ENCODE results near the gene RASGEF1B. TPM values are rescaled to one million over a fixed set of nuclear protein-coding genes. Genes with fewer than 3 reads are reported as not detected.

Gene RASGEF1B
- total and polyA plus RNA-seq, 4 donors = 8.9 to 57.4 (median 32.1) TPM

DNA sequence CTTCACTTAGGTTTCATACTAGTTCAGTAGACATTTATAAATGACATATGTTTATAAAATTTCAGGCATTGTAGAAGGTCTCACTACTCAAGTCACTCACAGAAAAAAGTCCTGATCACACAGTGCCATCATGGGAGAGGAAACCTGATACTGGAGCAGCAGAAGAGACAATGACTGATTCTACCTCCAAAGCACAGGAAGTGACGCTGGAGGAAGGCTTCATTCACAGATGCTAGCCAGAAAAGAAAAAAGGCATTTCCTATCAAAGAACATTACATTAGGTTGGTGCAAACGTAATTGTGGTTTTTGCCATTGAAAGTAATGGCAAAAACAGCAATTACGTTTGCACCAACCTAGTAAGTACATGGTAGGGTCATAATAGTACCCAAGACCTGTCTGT lies 79.5 kb downstream of the RASGEF1B start:
- no peaks in the 10 kb centered on the region for H3K36me3 ChIP-seq (ENCODE audit: control insufficient read depth in 4 of 4, insufficient read depth in 3 of 4, low read depth in 1 of 4, low read length in 3 of 4)
- no peak overlapping the region for H3K27ac ChIP-seq (ENCODE audit: low read depth in 1 of 2, low read length in 2 of 2)
- WGBS = 73% methylated on average over 3 of the region's 3 CpGs
- no peak for TF ChIP-seq FOXA2 (IDR thresholded peaks at IDR 0.05)
- TF ChIP-seq HNF4A (conservative IDR thresholded peaks at IDR 0.05) = no peak
- TF ChIP-seq, protein P1, sequence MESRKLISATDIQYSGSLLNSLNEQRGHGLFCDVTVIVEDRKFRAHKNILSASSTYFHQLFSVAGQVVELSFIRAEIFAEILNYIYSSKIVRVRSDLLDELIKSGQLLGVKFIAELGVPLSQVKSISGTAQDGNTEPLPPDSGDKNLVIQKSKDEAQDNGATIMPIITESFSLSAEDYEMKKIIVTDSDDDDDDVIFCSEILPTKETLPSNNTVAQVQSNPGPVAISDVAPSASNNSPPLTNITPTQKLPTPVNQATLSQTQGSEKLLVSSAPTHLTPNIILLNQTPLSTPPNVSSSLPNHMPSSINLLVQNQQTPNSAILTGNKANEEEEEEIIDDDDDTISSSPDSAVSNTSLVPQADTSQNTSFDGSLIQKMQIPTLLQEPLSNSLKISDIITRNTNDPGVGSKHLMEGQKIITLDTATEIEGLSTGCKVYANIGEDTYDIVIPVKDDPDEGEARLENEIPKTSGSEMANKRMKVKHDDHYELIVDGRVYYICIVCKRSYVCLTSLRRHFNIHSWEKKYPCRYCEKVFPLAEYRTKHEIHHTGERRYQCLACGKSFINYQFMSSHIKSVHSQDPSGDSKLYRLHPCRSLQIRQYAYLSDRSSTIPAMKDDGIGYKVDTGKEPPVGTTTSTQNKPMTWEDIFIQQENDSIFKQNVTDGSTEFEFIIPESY (IDR thresholded peaks at IDR 0.05) = no peak
- TF ChIP-seq SP1 (IDR thresholded peaks at IDR 0.05) = no peak
- TF ChIP-seq, protein P2, sequence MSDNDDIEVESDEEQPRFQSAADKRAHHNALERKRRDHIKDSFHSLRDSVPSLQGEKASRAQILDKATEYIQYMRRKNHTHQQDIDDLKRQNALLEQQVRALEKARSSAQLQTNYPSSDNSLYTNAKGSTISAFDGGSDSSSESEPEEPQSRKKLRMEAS (IDR thresholded peaks at IDR 0.05) = no peak
- no peak for DNase-seq (ENCODE audit: low spot score)
- H3K9ac ChIP-seq (ENCODE audit: low read depth in 1 of 2, low read length in 2 of 2) = no peak overlapping the region
- no peaks in the 10 kb centered on the region for H3K4me1 ChIP-seq (ENCODE audit: control insufficient read depth in 4 of 4, insufficient read depth in 4 of 4, low read length in 3 of 4)
- H3K27me3 ChIP-seq (ENCODE audit: control insufficient read depth in 4 of 4, insufficient read depth in 4 of 4, low read length in 3 of 4) = no peaks in the 10 kb centered on the region
- no peak overlapping the region for H3K4me3 ChIP-seq (ENCODE audit: low read depth in 1 of 3, low read length in 3 of 3)
- H3K9me3 ChIP-seq (ENCODE audit: control insufficient read depth in 4 of 4, low read length in 3 of 4) = no peaks in the 10 kb centered on the region

DNA sequence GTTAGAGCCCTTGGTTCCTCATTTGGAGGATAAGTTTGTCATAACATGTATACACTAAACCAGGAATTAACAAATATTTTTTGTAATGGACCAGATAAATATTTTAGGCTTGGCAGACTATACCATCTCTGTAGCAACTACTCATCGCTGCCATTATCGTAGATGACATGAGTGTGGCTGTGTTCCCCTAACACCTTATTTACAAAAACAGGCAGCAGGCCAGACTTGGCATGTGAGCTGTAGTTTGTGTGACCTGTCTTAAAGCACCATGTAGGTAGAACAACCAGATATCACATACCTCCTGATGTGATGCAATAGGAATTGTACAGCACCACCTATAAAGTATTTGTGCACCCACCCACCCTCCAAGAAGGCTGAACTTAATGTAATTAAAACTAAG lies 82.0 kb downstream of the RASGEF1B start:
- H3K4me1 ChIP-seq (ENCODE audit: control insufficient read depth in 4 of 4, insufficient read depth in 4 of 4, low read length in 3 of 4) = no peaks in the 10 kb centered on the region
- WGBS = 97% methylated on average over 2 of the region's 2 CpGs
- no peak for DNase-seq (ENCODE audit: low spot score)
- H3K27me3 ChIP-seq (ENCODE audit: control insufficient read depth in 4 of 4, insufficient read depth in 4 of 4, low read length in 3 of 4) = no peaks in the 10 kb centered on the region
- TF ChIP-seq EGR1 (IDR thresholded peaks at IDR 0.05; ENCODE audit: low read depth in 2 of 2) (no peak), GABPA (IDR thresholded peaks at IDR 0.05 in 1 of 2, conservative IDR thresholded peaks at IDR 0.05 in 1 of 2) (no peak)
- H3K4me3 ChIP-seq (ENCODE audit: low read depth in 1 of 3, low read length in 3 of 3) = no peak overlapping the region
- H3K36me3 ChIP-seq (ENCODE audit: control insufficient read depth in 4 of 4, insufficient read depth in 3 of 4, low read depth in 1 of 4, low read length in 3 of 4) = no peaks in the 10 kb centered on the region
- no peak overlapping the region for H3K27ac ChIP-seq (ENCODE audit: low read depth in 1 of 2, low read length in 2 of 2)
- H3K9me3 ChIP-seq (ENCODE audit: control insufficient read depth in 4 of 4, low read length in 3 of 4) = no peaks in the 10 kb centered on the region
- no peak overlapping the region for H3K9ac ChIP-seq (ENCODE audit: low read depth in 1 of 2, low read length in 2 of 2)

DNA sequence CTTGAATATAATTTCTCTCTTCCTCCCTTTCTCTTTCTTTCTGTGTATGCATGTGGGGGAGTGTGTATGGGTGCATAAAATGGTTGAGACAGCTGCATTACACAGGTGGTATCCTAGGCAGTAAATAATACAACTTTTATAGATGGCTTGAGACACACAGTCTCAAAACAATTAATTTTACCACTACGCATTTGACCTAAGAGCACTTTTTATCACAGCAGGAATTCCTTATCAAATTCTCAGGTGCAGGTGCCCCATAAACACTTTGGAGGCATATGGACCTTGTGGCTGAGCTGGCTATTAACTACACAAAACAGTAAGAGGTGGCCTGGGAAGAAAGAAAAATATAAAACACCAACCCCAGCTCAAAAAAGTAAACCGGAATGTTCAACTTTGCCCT lies 91.3 kb downstream of the RASGEF1B start:
- 92% methylated on average over 2 of the region's 2 CpGs for WGBS
- no peak overlapping the region for H3K4me3 ChIP-seq (ENCODE audit: low read depth in 1 of 3, low read length in 3 of 3)
- H3K27me3 ChIP-seq (ENCODE audit: control insufficient read depth in 4 of 4, insufficient read depth in 4 of 4, low read length in 3 of 4) = no peaks in the 10 kb centered on the region
- TF ChIP-seq, protein P3, sequence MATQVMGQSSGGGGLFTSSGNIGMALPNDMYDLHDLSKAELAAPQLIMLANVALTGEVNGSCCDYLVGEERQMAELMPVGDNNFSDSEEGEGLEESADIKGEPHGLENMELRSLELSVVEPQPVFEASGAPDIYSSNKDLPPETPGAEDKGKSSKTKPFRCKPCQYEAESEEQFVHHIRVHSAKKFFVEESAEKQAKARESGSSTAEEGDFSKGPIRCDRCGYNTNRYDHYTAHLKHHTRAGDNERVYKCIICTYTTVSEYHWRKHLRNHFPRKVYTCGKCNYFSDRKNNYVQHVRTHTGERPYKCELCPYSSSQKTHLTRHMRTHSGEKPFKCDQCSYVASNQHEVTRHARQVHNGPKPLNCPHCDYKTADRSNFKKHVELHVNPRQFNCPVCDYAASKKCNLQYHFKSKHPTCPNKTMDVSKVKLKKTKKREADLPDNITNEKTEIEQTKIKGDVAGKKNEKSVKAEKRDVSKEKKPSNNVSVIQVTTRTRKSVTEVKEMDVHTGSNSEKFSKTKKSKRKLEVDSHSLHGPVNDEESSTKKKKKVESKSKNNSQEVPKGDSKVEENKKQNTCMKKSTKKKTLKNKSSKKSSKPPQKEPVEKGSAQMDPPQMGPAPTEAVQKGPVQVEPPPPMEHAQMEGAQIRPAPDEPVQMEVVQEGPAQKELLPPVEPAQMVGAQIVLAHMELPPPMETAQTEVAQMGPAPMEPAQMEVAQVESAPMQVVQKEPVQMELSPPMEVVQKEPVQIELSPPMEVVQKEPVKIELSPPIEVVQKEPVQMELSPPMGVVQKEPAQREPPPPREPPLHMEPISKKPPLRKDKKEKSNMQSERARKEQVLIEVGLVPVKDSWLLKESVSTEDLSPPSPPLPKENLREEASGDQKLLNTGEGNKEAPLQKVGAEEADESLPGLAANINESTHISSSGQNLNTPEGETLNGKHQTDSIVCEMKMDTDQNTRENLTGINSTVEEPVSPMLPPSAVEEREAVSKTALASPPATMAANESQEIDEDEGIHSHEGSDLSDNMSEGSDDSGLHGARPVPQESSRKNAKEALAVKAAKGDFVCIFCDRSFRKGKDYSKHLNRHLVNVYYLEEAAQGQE (IDR thresholded peaks at IDR 0.05) = no peak
- TF ChIP-seq GABPA (IDR thresholded peaks at IDR 0.05 in 1 of 2, conservative IDR thresholded peaks at IDR 0.05 in 1 of 2) (no peak), NR2F2 (IDR thresholded peaks at IDR 0.05) (no peak), RAD21 (IDR thresholded peaks at IDR 0.05) (no peak), YY1 (IDR thresholded peaks at IDR 0.05) (no peak), TAF1 (conservative IDR thresholded peaks at IDR 0.05) (no peak), JUND (IDR thresholded peaks at IDR 0.05) (no peak), HNF4A (conservative IDR thresholded peaks at IDR 0.05) (no peak), EGR1 (IDR thresholded peaks at IDR 0.05; ENCODE audit: low read depth in 2 of 2) (no peak), RXRA (IDR thresholded peaks at IDR 0.05) (no peak), FOXA1 (IDR thresholded peaks at IDR 0.05) (no peak), FOXA2 (IDR thresholded peaks at IDR 0.05) (no peak), SP1 (IDR thresholded peaks at IDR 0.05) (no peak)
- TF ChIP-seq, protein P2 (IDR thresholded peaks at IDR 0.05) = no peak
- TF ChIP-seq, protein P1 (IDR thresholded peaks at IDR 0.05) = no peak
- TF ChIP-seq, protein P4, sequence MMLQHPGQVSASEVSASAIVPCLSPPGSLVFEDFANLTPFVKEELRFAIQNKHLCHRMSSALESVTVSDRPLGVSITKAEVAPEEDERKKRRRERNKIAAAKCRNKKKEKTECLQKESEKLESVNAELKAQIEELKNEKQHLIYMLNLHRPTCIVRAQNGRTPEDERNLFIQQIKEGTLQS (IDR thresholded peaks at IDR 0.05) = no peak
- H3K9ac ChIP-seq (ENCODE audit: low read depth in 1 of 2, low read length in 2 of 2) = no peak overlapping the region
- no peaks in the 10 kb centered on the region for H3K36me3 ChIP-seq (ENCODE audit: control insufficient read depth in 4 of 4, insufficient read depth in 3 of 4, low read depth in 1 of 4, low read length in 3 of 4)
- no peaks in the 10 kb centered on the region for H3K4me1 ChIP-seq (ENCODE audit: control insufficient read depth in 4 of 4, insufficient read depth in 4 of 4, low read length in 3 of 4)
- no peak for DNase-seq (ENCODE audit: low spot score)
- no peak overlapping the region for H3K27ac ChIP-seq (ENCODE audit: low read depth in 1 of 2, low read length in 2 of 2)
- H3K9me3 ChIP-seq (ENCODE audit: control insufficient read depth in 4 of 4, low read length in 3 of 4) = no peaks in the 10 kb centered on the region

Measured in liver (tissue), 9 donors.